SK-N-MC (cell line): Measurements from ENCODE around the gene RUSF1.

Experiments used
- DNase-seq: peaks from one replicate; pipeline ENCODE4 v3.0.0-alpha.2; 2011; ENCODE audit warnings: low read depth, low spot score
- H3K27ac ChIP-seq: fragments of 200-600 bp; sonication (generic); 2 replicates; pipeline ENCODE4 v1.5.1; 2016; ENCODE audit warnings: mixed run types
- H3K36me3 ChIP-seq: fragments of 200-600 bp; sonication (generic); 2 replicates; pipeline ENCODE4 v1.6.1; 2017; ENCODE audit warnings: antibody characterized with exemption, low read length, mixed read lengths; ENCODE audit not compliant: insufficient read depth
- H3K4me3 ChIP-seq: fragments of 200-600 bp; sonication (generic); 2 replicates; pipeline ENCODE4 v1.5.1; 2016
- H3K9ac ChIP-seq: fragments of 200-600 bp; sonication (generic); 2 replicates; pipeline ENCODE4 v1.8.0; 2017; ENCODE audit warnings: mixed run types, mixed read lengths; ENCODE audit not compliant: insufficient read length
- H3K9me3 ChIP-seq: fragments of 200-600 bp; sonication (generic); 2 replicates; pipeline ENCODE4 v1.6.1; 2017; ENCODE audit warnings: low read depth, mild to moderate bottlenecking, antibody characterized with exemption, low read length, moderate library complexity, mixed read lengths
- EZH2 ChIP-seq: fragments of 200-600 bp; sonication (generic); IDR thresholded peaks from one replicate; pipeline ENCODE4 v1.6.1; 2017; ENCODE audit warnings: antibody characterized with exemption
- FOXP2 ChIP-seq: optimal IDR thresholded peaks from 2 replicates; pipeline ENCODE3; 2011; ENCODE audit warnings: mild to moderate bottlenecking, moderate library complexity; ENCODE audit not compliant: insufficient read depth; ENCODE audit errors: extremely low read length, control extremely low read depth
- POLR2AphosphoS5 ChIP-seq: IDR thresholded peaks from 2 replicates; pipeline ENCODE4 v1.6.1; 2012; ENCODE audit warnings: mild to moderate bottlenecking, low read depth, low read length, borderline replicate concordance

Gene RUSF1

DNA sequence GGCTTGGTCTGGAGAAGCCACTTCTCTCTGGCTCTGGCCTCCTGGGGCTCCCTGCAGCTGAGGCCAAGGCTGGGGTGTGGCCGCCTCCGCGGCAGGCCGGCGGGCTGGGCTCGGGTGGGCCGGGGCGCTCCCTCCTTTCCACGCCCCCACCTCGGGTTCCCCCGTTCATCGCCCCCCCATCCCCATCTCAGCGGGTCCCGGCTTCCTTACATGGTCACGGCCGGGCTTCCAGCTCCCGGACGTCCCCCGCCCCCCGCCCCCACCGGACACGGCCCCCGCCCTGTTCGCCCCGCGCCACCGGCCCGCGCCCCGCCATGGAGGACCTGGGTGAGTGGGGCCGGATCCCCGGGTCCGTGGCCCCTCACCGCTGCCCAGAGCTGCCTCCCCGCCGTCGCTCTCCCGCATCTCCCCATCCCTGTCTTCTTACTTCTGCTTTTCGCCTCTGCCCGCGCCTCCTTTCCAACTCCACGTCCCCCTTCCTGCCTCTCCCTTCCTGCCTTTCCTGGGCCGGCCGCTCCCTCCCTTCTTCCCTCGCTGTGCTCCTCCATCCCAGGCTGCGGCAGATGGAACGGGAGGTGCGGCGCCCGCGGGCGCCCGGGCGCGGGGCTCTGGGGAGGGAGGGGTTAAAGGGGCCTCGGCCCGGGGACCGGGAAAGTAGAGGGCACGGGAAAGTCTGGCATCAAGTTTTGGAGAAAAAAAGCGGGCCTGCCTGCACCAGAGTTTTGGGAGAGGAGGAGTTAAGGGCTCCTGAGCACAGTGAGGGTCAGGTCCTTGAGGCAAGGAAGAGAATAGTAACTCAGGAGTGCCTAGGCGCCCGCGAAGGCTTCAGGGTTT, 36.1 kb downstream of the RUSF1 start, which contains the start of gene TGFB1I1:
Gene TGFB1I1, plus strand, starts transcription at position 278 of the 834 bp plus-strand sequence. Its CDS starts 37 bp downstream, at position 315.
- no peak within 1 kb of the TSS for H3K4me3 ChIP-seq
- H3K9ac ChIP-seq, result no peak within 1 kb of the TSS
- TF ChIP-seq POLR2AphosphoS5, result no peak
- no peak for TF ChIP-seq FOXP2
- no peak for TF ChIP-seq EZH2
- H3K27ac ChIP-seq, result no peak within 1 kb of the TSS
- no peaks in the 10 kb centered on the region for H3K36me3 ChIP-seq
- DNase-seq, result no peak
- H3K9me3 ChIP-seq, result no peaks in the 10 kb centered on the region

- no peak overlapping the region for H3K4me3 ChIP-seq
- no peak for DNase-seq
- H3K36me3 ChIP-seq, result no peaks in the 10 kb centered on the region
- no peak overlapping the region for H3K27ac ChIP-seq
- no peaks in the 10 kb centered on the region for H3K9me3 ChIP-seq
- H3K9ac ChIP-seq, result no peak overlapping the region
- no peak for TF ChIP-seq POLR2AphosphoS5
- TF ChIP-seq EZH2, result no peak
- TF ChIP-seq FOXP2, result no peak
Measured at GRCh38 chr16:31471241-31471874, 36.8 kb downstream of the RUSF1 start.

DNA sequence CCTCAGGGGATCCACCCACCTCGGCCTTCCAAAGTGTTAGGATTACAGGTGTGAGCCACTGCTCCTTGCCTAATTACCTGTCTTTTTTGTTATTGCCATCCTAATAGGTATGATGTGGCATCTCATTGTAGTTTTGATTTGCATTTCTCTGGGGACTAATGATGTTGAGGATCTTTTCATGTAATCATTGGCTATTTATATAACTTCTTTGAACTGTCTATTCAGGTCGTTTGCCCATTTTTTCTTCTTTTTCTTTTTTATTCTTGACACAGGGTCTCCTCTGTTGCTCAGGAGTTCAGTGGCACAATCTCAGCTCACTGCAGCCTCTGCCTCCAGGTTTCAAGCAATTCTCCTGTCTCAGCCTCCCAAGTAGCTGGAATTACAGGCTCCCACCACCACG, 37.6 kb downstream of the RUSF1 start:
- H3K9ac ChIP-seq, result no peak overlapping the region
- no peak overlapping the region for H3K27ac ChIP-seq
- H3K4me3 ChIP-seq, result no peak overlapping the region
- no peaks in the 10 kb centered on the region for H3K9me3 ChIP-seq
- no peak for DNase-seq
- no peaks in the 10 kb centered on the region for H3K36me3 ChIP-seq
- no peak for TF ChIP-seq FOXP2
- no peak for TF ChIP-seq EZH2
- TF ChIP-seq POLR2AphosphoS5, result no peak

DNA sequence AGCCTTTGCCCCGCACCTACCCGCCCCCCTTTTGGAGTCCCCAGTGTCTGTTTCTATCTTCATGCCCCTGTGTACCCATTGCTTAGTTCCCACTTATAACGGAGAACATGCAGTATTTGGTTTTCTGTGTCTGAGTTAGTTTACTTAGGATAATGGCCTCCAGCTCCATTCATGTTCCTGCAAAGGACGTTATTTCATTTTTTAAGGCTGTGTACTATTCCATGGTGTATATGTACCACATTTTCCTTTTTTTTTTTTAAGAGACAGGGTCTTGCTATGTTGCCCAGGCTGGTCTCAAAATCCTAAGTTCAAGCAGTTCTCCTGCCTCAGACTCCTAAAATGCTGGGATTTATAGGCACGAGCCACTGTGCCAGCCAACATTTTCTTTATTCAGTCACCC, 40.3 kb downstream of the RUSF1 start:
- Histone ChIP-seq H3K27ac (no peak overlapping the region), H3K9ac (no peak overlapping the region), H3K36me3 (no peaks in the 10 kb centered on the region), H3K9me3 (no peaks in the 10 kb centered on the region), H3K4me3 (no peak overlapping the region)
- TF ChIP-seq EZH2 (no peak), FOXP2 (no peak)
- no peak for DNase-seq

GRCh38 chr16:31467151-31467773, 40.9 kb downstream of the RUSF1 start:
- Histone ChIP-seq H3K9me3 (no peaks in the 10 kb centered on the region), H3K9ac (no peak overlapping the region), H3K36me3 (no peaks in the 10 kb centered on the region), H3K4me3 (no peak overlapping the region), H3K27ac (no peak overlapping the region)
- no peak for TF ChIP-seq POLR2AphosphoS5
- TF ChIP-seq EZH2, result no peak
- no peak for TF ChIP-seq FOXP2
- no peak for DNase-seq

- no peaks in the 10 kb centered on the region for H3K36me3 ChIP-seq
- no peak overlapping the region for H3K27ac ChIP-seq
- no peak overlapping the region for H3K9ac ChIP-seq
- no peaks in the 10 kb centered on the region for H3K9me3 ChIP-seq
- no peak overlapping the region for H3K4me3 ChIP-seq
- no peak for TF ChIP-seq FOXP2
- no peak for TF ChIP-seq POLR2AphosphoS5
- TF ChIP-seq EZH2, result no peak
- no peak for DNase-seq
Measured at GRCh38 chr16:31466381-31466841, 41.8 kb downstream of the RUSF1 start.

DNA sequence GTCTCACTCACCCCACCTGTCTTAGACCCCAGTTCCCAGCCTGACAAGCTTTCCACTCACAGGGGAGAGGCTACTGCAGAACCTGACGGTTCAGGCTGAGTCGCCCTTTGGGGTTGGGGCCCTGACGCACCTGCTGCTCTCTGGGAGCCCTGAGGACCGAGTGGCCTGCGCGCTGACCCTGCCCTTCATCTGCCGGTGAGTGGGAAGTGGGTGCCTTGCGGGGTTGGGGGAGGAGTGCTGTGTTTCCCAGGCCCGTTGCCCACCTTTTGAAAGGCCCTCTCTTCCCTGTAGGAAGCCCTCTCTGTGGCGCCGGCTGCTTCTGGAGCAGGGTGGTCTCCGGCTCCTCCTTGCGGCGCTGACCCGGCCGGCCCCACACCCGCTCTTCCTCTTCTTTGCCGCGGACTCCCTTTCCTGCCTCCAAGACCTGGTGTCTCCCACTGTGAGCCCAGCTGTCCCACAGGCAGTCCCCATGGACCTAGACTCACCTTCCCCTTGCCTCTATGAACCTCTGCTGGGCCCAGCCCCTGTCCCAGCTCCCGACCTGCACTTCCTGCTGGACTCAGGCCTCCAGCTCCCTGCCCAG, 42.3 kb downstream of the RUSF1 start:
- TF ChIP-seq FOXP2 (no peak), POLR2AphosphoS5 (no peak), EZH2 (no peak)
- DNase-seq, result no peak
- no peaks in the 10 kb centered on the region for H3K9me3 ChIP-seq
- H3K9ac ChIP-seq, result no peak overlapping the region
- no peaks in the 10 kb centered on the region for H3K36me3 ChIP-seq
- H3K27ac ChIP-seq, result no peak overlapping the region
- H3K4me3 ChIP-seq, result no peak overlapping the region

- H3K9me3 ChIP-seq, result no peaks in the 10 kb centered on the region
- H3K27ac ChIP-seq, result no peak overlapping the region
- H3K36me3 ChIP-seq, result no peaks in the 10 kb centered on the region
- H3K4me3 ChIP-seq, result no peak overlapping the region
- no peak for DNase-seq
- TF ChIP-seq FOXP2 (no peak), EZH2 (no peak), POLR2AphosphoS5 (no peak)
- H3K9ac ChIP-seq, result no peak overlapping the region
Measured at GRCh38 chr16:31464781-31465260, 43.4 kb downstream of the RUSF1 start.
